GM21576 (cell line): ENCODE measurements around the gene CCNQ.

Experiments used
- ATAC-seq: cut with Tn5 transposase; IDR thresholded peaks from one replicate; pipeline ENCODE4 v1.9.1; 2021; ENCODE audit warnings: mild to moderate bottlenecking, moderate library complexity; ENCODE audit not compliant: unreplicated experiment

The CCNQ gene

DNA sequence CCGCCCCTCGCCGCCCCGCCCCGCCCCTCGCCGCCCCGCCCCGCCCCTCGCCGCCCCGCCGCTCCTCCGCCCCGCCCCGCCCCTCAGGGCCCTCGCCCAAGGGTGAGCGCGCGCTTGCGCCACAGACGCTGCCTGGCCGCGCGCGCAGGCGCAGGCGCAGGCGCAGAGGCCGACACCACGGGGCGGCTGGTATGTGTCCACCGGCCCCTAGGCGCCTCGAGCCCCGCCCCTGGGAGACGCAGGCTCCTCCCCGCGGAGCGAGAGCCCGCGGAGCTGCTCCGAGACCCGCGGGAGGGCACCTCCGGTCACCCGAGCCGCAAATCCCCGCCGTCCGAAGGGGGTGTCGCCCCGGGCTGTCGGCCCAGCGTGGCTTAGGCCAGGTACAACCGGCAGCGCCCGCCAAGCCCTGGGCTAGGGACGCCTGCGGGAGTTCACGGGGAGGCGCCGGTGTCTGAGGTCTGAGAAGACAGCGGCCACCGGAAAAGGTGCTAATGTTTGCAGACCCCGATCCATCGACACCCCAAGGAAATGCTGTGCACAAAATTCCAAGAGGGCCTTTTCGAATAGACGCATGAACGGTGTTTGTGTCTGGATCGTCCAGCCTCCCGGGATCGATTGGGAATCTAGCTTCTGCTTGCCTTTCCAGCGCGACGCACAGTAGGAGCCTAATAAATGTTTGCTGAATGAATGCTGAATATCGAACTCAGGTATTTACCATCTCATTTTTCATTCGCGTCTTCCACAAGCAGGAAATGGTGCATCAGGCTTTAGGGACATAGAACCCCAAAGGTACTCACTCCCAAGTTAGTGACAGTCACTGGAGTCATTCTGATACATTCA is 473 bp upstream of the CCNQ start:
- peak; percentile 73 for ATAC-seq

- ATAC-seq: no peak
Observed at GRCh38 chrX:153596981-153597750, 1.8 kb downstream of the CCNQ start.

DNA sequence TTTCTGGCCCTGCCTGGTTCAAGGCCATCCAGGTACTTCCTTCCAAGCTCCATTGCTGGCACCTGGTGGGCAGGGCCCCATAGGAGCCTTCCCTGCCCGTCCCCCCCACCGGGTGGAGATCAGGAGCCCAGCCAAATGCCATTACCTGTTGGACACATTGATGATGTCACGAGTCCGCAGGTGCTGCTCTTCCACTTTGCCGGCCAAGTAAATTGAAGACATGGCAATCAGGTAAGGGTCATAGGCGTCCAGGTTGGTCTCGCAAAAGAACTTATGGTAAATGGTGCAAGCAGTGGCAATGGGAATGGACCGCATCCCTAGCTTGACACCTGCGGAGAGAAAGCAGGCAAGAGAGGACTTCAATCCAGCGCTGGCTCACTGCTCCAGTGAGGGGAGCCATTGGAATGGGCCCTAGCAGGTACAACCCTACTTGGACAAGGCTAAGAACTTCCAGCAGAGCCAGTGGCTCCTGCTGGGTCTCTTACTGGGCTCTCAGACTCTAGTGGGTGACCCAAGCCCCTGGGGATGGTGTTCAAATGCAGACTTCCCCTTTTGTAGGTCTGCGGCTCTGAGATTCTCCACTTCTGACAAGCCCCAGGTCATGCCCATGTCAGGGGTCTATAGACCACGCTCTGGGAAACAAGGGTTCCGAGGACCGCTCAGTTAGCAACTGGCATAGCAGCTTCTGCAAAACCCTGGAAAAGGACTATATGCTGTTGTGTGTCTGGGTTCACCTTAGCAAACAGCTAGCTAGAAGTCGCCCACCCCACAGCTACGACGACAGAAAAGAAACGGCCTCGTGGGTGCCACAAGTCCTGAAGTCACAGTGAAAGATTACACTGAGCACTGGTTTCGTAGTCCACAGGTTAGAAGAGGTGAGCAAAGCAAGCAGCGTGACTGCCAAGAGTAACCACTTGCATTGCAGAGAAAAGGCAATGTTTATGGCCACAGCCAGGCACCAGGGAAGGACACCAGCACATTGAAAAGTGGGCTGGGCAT is 2.8 kb downstream of the CCNQ start:
- ATAC-seq: no peak

GRCh38 chrX:153595387-153595786 is 3.6 kb downstream of the CCNQ start:
- no peak for ATAC-seq

GRCh38 chrX:153593811-153594500 is 5.0 kb downstream of the CCNQ start:
- no peak for ATAC-seq

DNA sequence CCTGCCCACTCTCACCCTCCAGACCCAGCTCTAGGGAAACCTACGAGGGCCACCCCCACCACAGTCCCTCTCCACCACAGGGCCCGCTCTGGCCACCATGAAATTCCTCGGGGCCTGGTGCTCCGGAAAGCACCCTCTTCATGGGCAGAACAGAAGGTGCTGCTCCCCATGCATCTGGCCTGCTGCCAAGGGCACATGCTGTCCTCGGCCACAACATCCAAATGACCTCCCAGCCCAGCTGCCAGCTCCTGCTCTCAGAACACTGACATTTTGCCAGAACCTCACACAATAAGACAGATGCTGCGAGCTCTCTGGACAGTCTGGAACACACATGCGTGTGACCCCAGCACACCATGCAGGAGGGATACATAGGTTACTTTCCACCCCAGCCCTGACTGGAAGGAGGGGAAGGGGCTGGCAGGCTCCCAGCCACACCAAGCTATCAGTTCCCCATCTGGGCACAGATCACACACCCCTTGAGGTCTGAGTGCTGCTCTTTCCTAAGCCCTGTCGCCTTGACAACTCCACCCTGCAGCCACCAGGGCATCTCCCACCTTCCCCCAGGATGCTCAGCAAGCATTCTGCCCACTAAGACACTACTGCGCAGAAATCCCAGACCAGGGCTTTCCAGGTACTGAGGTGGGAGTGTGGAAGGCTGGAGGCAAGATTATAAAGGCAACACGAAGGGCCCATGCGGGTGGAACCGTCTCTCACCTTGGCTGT is 5.8 kb downstream of the CCNQ start:
- ATAC-seq: no peak

GRCh38 chrX:153592091-153592833 is 6.7 kb downstream of the CCNQ start:
- no peak for ATAC-seq

DNA sequence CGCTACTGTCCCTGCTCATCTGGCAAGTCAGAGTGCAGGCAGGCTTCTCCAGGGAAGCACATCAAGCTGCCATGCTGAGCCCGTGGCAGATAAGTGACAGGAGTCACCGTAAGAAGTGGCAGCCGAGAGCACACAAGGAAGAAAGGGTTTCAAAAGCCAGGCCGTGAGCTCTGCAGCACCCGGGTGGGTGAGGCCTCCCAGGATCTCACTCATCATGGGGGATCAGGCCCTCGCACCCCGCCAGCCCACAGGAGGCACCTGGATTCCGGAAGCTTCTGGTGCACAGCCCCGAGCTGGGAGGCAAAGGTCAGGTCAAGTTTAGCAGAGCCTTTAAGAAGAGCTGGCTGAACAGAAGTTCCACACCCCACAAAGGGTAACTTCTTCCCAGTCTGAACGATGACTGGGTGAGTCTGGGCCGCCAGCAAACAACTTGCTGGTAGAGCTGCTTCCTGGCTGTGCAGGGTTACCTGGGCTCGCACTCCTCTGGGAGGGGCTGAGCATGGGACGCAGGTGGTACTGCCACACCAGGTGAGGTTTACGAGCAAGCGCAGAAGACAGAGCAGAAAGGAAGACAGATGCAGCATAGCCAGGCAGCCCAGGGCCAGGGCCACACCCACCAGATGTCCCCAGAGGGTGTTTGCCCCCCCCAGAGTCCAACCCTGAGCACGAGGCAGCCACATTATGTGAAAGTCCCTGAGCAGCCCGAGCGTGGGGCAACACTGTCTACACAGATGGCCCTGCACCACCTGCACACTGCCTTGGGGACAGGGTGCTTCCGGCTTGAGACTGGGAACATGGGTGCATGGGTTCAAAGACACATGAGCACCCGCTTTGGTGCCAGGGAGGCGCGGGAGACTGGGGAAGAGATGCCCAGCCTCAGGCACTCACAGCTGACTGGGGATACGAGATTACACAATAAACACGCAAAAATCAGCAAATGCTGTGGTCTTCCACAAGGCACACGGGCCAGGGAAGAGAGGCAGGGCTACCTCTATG is 7.7 kb downstream of the CCNQ start:
- no peak for ATAC-seq

DNA sequence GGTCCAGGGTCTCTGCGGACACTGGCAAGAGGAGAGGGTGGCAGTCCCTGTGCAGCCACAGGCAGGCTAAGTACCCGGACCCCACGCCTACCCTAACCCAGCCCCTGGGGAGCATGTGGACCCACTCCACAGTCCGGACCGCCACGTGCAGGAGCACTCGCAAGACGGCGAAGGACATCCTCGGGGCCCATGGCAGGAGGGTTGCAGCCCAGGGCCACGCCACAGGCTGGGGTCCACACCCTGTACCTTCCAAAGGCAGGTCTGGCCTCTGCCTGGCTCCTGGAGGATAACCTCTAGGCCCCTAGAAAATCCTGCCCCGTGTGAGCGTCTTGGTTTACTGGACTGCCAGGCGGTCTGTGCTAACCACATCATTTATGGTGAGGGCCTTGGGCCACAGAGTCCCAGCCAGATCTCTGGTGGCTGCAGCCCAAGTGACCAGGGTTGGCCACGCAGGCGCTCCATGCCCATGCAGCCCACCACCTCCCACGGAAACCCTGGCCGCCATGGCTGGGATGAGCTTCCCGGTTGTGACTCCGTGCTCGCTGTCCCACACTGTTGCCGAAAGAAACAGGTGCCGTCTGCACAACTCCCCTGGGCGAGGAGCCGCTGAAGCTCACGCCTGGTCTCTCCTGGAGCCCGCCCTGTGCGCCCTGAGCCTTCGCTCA is 10.0 kb downstream of the CCNQ start:
- no peak for ATAC-seq

DNA sequence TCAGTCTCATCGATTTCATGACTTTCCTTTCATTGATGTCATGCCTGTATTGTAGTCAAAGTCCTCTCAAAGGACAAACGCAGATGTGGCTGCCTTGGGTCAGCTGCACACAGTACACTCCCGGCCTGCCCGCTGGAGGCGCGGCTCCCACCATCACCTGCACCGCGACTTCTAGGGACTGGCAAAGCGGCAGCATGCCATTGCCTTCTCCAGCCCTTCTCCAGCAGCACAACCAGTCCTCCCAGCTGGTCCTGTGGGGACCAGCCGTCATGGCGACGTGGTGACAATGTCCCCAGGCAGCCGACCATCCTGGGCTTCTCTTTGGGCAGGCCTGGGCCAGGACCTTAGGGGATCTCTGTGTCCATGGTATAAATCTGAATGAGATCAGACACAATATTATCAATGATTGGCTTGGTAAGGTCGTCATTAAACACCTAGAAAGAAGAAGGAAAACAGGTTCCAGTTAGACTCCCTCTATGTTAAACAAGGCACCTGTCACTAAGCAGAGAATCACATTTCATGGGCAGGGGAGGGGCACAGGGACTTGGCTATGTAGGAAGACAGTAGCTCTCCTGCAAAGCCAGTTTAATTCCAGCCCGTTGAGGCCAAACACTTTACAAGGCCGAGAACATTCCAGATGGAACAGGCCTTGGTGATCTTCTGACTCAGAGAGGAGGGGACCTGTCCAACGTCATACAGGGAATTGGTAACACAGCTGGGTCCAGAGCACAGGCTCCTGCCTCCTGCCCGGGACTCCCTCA is 10.7 kb downstream of the CCNQ start:
- ATAC-seq: no peak

- no peak for ATAC-seq
Observed at GRCh38 chrX:153587342-153587741, 11.6 kb downstream of the CCNQ start.

DNA sequence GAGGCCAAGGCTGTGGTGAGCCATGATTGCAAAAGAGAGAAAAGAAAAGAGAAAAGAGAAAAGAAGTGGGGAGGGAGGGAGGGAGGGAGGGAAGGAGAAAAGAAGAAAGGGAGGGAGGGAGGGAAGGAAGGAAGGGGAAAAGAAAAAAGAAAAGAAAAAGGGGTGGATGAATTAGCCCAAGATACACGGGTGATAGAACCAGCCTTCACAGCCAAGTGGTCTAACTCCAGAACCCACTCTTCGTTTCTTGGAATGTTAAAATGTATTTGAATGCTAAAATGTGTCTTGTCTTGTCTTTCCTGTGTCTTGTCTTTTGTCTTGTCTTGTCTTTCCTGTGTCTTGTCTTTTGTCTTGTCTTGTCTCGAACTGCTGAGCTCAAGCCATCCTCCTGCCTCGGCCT is 13.1 kb downstream of the CCNQ start:
- no peak for ATAC-seq

GRCh38 chrX:153583433-153583832 is 15.5 kb downstream of the CCNQ start:
- no peak for ATAC-seq

DNA sequence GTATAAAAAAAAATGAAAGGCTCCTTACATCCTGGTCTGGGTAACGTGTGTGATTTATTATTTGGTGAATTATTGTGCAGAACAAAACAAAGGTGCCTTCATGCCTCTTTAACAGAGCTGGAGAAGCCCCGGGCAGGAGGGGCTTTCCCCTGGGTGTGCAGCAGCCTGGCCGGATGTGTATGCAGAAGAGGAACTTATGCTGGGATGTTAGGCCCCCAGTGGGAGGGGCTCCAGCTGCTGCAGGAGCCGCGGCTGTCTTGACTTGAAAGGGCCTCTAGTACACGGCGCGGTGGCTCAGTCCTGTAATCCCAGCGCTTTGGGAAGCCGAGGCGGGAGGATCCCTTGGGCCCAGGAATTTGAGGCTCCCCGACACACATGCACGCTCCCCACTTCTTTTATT is 16.0 kb downstream of the CCNQ start:
- ATAC-seq: peak; percentile 98

GRCh38 chrX:153580700-153581386 is 18.1 kb downstream of the CCNQ start:
- no peak for ATAC-seq

DNA sequence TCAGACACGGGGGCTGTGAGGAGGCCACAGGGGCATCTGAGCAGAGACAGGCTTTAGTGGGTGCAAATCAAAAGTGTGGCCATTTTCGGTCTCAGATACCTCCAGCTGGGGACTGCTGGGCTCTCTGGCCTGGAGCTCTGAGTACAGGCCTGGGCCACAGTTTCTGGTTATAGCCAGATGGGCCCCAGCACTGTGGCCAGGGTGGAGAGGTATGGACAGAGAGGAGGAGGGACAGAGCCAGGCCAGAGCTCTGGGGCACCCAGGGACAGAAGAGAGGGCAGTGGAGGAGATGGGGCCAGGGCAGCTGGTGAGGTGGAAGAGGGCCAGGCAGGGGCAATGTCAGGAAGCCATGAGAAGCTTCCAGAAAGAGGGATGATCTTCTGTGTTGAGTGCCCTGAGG is 20.1 kb downstream of the CCNQ start:
- ATAC-seq: no peak
